Measurements from ENCODE around the gene PIK3C3. TPM values are rescaled to one million over a fixed set of nuclear protein-coding genes. Genes with fewer than 3 reads are reported as not detected.

The PIK3C3 gene
- polyA plus RNA-seq, 1 donor from 2014 or later, result 42.9 TPM

DNA sequence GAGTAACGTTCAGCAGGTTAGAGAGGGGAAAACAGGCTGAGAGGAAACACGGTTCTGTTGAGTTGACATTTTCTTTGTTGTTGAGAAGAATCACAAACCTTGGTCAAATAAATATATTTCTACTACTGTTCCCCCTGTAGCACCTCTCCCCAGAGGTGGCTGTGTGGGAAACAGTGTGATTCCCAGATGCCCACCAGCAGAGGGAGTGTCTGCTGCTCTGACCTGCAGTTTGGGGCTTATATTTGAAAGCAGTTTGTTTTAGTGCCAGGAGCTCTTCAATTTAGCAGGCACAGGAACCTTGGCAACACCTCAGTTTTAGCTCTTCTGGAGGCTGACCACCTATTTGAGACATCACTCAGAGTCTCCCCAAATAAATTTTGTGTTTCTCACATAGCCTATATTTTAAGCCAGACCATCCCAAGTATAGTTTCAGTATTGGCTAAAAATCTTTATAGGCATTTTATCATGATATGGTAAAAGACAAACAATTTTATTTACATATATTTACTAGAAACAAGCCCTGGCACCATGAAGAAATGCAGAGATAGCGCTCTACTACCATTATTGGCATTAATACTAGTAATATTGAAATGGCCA, 75.7 kb downstream of the PIK3C3 start:
- no peak overlapping the region for H3K4me3 ChIP-seq (ENCODE audit: low read length)
- H3K27ac ChIP-seq (ENCODE audit: low read length), result no peak overlapping the region
- no peaks in the 10 kb centered on the region for H4K20me1 ChIP-seq (ENCODE audit: insufficient read depth)
- peaks cover 7% of the 10 kb centered on the region for H3K36me3 ChIP-seq (ENCODE audit: insufficient read depth, low read length)
- no peaks in the 10 kb centered on the region for H3K79me2 ChIP-seq (replicated peaks; ENCODE audit: insufficient read depth, low read length)
- no peaks in the 10 kb centered on the region for H3K9me2 ChIP-seq (ENCODE audit: insufficient read depth, low read length)
- H3K4me2 ChIP-seq (ENCODE audit: low read length), result no peak overlapping the region
- H2AFZ ChIP-seq (ENCODE audit: low read depth, low read length), result no peak overlapping the region
- no peaks in the 10 kb centered on the region for H3K27me3 ChIP-seq (ENCODE audit: insufficient read depth, low read depth, low read length)
- TF ChIP-seq MXI1 (conservative IDR thresholded peaks at IDR 0.05; ENCODE audit: poor library complexity, severe bottlenecking), result no peak
- TF ChIP-seq, protein P1, sequence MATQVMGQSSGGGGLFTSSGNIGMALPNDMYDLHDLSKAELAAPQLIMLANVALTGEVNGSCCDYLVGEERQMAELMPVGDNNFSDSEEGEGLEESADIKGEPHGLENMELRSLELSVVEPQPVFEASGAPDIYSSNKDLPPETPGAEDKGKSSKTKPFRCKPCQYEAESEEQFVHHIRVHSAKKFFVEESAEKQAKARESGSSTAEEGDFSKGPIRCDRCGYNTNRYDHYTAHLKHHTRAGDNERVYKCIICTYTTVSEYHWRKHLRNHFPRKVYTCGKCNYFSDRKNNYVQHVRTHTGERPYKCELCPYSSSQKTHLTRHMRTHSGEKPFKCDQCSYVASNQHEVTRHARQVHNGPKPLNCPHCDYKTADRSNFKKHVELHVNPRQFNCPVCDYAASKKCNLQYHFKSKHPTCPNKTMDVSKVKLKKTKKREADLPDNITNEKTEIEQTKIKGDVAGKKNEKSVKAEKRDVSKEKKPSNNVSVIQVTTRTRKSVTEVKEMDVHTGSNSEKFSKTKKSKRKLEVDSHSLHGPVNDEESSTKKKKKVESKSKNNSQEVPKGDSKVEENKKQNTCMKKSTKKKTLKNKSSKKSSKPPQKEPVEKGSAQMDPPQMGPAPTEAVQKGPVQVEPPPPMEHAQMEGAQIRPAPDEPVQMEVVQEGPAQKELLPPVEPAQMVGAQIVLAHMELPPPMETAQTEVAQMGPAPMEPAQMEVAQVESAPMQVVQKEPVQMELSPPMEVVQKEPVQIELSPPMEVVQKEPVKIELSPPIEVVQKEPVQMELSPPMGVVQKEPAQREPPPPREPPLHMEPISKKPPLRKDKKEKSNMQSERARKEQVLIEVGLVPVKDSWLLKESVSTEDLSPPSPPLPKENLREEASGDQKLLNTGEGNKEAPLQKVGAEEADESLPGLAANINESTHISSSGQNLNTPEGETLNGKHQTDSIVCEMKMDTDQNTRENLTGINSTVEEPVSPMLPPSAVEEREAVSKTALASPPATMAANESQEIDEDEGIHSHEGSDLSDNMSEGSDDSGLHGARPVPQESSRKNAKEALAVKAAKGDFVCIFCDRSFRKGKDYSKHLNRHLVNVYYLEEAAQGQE (IDR thresholded peaks at IDR 0.05; ENCODE audit: borderline replicate concordance), result no peak
- TF ChIP-seq, protein P2, sequence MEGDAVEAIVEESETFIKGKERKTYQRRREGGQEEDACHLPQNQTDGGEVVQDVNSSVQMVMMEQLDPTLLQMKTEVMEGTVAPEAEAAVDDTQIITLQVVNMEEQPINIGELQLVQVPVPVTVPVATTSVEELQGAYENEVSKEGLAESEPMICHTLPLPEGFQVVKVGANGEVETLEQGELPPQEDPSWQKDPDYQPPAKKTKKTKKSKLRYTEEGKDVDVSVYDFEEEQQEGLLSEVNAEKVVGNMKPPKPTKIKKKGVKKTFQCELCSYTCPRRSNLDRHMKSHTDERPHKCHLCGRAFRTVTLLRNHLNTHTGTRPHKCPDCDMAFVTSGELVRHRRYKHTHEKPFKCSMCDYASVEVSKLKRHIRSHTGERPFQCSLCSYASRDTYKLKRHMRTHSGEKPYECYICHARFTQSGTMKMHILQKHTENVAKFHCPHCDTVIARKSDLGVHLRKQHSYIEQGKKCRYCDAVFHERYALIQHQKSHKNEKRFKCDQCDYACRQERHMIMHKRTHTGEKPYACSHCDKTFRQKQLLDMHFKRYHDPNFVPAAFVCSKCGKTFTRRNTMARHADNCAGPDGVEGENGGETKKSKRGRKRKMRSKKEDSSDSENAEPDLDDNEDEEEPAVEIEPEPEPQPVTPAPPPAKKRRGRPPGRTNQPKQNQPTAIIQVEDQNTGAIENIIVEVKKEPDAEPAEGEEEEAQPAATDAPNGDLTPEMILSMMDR (IDR thresholded peaks at IDR 0.05; ENCODE audit: poor library complexity, severe bottlenecking), result peak; percentile 27
- no peaks in the 10 kb centered on the region for H3K9me3 ChIP-seq (ENCODE audit: low read length)
- H3K9ac ChIP-seq (ENCODE audit: low read length), result no peak overlapping the region
- no peaks in the 10 kb centered on the region for H3F3A ChIP-seq (ENCODE audit: insufficient read depth, low read length, poor library complexity, severe bottlenecking)

- Histone ChIP-seq H3K27ac (ENCODE audit: low read length) (no peak overlapping the region), H3K36me3 (ENCODE audit: insufficient read depth, low read length) (peaks cover 7% of the 10 kb centered on the region), H3K4me3 (ENCODE audit: low read length) (no peak overlapping the region), H4K20me1 (ENCODE audit: insufficient read depth) (no peaks in the 10 kb centered on the region), H3K4me2 (ENCODE audit: low read length) (no peak overlapping the region), H3K9ac (ENCODE audit: low read length) (no peak overlapping the region), H2AFZ (ENCODE audit: low read depth, low read length) (no peak overlapping the region), H3K27me3 (ENCODE audit: insufficient read depth, low read depth, low read length) (no peaks in the 10 kb centered on the region), H3K79me2 (replicated peaks; ENCODE audit: insufficient read depth, low read length) (no peaks in the 10 kb centered on the region), H3K9me3 (ENCODE audit: low read length) (no peaks in the 10 kb centered on the region), H3K9me2 (ENCODE audit: insufficient read depth, low read length) (no peaks in the 10 kb centered on the region), H3F3A (ENCODE audit: insufficient read depth, low read length, poor library complexity, severe bottlenecking) (no peaks in the 10 kb centered on the region)
- TF ChIP-seq, protein P2 (IDR thresholded peaks at IDR 0.05; ENCODE audit: poor library complexity, severe bottlenecking), result no peak
- TF ChIP-seq MXI1 (conservative IDR thresholded peaks at IDR 0.05; ENCODE audit: poor library complexity, severe bottlenecking) (no peak), EZH2 (IDR thresholded peaks at IDR 0.05; ENCODE audit: borderline replicate concordance, insufficient read depth, low read length, poor library complexity, severe bottlenecking) (no peak), POLR2AphosphoS5 (IDR thresholded peaks at IDR 0.05) (no peak), TAF1 (IDR thresholded peaks at IDR 0.05; ENCODE audit: low read depth) (no peak), EP300 (conservative IDR thresholded peaks at IDR 0.05; ENCODE audit: poor library complexity, severe bottlenecking) (no peak), RAD21 (conservative IDR thresholded peaks at IDR 0.05) (no peak), SMC3 (conservative IDR thresholded peaks at IDR 0.05; ENCODE audit: poor library complexity) (no peak)
- TF ChIP-seq, protein P1 (IDR thresholded peaks at IDR 0.05; ENCODE audit: borderline replicate concordance), result no peak
Measured at GRCh38 chr18:42032447-42032846, 77.4 kb downstream of the PIK3C3 start.

Data from neural cell (in vitro differentiated cells).